Frontal cortex (tissue), 4 donors: Measurements from ENCODE around the gene ZBTB8B. TPM values are rescaled to one million over a fixed set of nuclear protein-coding genes. Genes with fewer than 3 reads are reported as not detected.
A peak's percentile ranks its signal among the peaks of the same experiment; 100 is the strongest.
"Not testable (repeated sequence)": the region's sequence is repeated elsewhere in the genome, so short reads cannot be mapped to it uniquely, and the experiment has no call there.

Experiments used
- DNase-seq, 2 donors: peaks; one replicate each; pipeline ENCODE4 v3.0.0; 2012; ENCODE audit warnings: low spot score in 2 of 2
- FAIRE-seq: peaks from 2 replicates; lab custom pipeline; 2012; peaks lifted over from hg19 to GRCh38; lab: Jason Lieb, UNC
- total RNA-seq: library from RNA; depleted of rRNA; stranded (reverse); fragments of >200 nt; gene quantifications from one replicate; pipeline ENCODE4 v1.2.3, GENCODE V29; 2014
- donor health status: control.
- donor health status: control.
- donor health status: control.

ZBTB8B gene
- total RNA-seq, 1 donor from 2014 or later: 15.9 TPM

DNA sequence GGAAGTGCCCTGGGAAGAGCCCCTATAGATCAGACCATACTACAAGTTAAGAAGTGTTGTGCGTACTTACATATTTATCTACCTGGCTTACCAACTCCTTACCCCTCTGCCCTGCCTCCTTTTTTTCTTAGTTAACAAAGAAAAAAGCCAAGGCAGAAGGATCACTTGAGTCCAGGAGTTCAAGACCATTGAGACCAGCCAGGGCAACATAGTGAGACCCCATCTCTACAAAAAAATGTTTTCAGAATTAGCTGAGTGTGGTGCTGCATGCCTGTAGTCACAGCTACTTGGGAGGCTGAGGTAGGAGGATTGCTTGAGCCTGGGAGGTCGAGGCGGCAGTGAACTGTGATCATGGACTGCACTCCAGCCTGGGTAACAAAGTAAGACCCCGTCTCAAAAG is 1.9 kb downstream of the ZBTB8B start:
- DNase-seq: no peak
- no peak for FAIRE-seq

DNA sequence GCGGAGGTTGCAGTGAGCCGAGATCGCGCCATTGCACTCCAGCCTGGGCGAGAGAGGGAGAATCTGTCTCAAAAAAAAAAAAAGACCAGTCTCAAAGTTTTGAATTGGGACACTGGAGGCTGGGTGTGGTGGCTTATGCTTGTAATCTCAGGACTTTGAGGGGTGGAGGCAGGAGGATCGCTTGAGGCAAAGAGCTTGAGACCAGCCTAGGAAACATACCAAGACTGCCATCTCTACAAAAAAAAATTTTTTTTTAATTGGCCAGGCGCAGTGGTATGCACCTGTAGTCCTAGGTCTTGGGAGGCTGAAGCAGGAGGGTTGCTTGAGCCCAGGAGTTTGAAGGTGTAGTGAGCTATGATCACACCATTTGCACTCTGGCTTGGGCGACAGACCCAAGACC is 3.9 kb downstream of the ZBTB8B start:
- no peak for FAIRE-seq
- DNase-seq: no peak

DNA sequence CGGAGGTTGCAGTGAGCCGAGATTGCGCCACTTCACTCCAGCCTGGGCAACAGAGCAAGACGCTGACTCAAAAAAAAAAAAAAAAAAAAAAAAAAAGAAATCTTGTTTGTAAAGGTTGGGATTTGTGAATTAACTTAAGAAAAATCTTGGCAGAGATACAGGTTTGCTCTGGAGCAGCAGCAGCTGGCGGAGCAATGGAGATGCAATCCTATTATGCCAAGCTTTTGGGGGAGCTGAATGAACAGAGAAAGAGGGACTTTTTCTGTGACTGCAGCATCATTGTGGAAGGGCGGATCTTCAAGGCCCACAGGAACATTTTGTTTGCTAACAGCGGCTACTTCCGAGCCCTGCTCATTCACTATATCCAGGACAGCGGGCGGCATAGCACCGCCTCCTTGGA is 5.6 kb downstream of the ZBTB8B start:
- DNase-seq: peak; percentile 44 to 52
- no peak for FAIRE-seq

DNA sequence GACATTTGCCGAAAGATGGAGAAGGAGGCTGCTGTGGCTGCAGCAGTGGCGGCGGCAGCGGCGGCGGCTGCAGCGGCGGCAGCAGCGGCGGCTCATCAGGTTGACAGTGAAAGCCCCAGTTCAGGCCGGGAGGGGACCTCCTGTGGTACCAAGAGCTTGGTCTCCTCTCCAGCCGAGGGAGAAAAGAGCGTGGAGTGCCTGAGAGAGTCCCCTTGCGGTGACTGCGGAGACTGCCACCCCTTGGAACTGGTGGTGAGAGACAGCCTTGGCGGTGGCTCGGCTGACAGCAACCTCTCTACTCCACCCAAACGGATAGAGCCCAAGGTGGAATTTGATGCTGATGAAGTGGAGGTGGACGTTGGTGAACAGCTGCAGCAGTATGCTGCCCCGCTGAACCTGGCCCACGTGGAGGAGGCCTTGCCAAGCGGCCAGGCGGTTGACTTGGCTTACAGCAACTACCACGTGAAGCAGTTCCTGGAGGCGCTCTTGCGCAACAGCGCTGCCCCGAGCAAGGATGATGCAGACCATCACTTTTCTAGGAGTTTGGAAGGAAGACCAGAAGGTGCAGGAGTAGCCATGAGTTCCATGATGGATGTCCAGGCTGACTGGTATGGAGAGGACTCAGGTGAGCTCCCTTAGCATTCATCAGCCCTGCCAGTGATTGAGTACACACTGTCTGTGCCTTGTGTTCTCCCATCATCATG is 6.3 kb downstream of the ZBTB8B start:
- DNase-seq: no peak

DNA sequence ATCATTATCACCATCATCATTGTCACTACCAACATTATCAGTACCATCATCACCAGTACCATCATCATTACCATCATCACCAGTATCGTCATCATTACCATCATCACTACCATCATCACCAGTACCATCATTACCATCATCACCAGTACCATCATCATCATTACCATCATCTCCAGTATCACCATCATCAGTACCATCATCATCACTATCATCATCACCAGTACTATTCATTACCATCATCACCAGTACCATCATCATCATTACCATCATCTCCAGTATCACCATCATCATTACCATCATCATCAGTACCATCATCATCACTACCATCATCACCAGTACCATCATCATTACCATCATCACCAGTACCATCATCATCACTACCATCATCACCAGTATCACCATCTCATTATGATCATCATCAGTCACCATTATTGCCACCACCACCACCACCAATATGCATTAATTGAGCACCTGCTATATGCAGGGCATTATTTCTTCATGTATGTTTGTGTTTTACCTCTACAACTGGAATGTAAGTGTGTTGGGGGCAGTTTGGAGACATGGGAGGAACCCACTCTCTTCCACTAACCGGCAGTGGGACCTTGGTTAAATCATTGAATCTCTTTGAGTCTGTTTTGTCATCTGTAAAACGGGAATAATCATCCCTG is 7.0 kb downstream of the ZBTB8B start:
- no peak for FAIRE-seq
- no peak for DNase-seq

More for the DNA sequence above, 6.3 kb downstream of the ZBTB8B start:
- FAIRE-seq: no peak

DNA sequence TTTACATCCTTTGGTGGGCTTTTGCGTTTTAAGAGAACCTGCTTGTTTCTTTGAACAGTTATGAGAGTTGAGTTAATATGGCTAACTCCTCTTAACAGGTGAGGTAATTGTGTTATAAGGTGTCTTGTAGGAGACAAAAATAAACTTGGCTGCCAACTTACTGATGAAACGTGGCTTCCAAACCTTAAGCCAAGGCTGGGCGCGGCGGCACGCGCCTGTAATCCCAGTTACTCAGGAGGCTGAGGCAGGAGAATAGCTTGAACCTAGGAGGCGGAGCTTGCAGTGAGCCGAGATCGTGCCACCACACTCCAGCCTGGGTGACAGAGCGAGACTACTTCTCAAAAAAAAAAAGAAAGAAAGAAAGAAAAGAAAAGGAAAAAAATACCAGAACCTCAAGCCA is 8.1 kb downstream of the ZBTB8B start:
- DNase-seq, FAIRE-seq: not testable (repeated sequence)

DNA sequence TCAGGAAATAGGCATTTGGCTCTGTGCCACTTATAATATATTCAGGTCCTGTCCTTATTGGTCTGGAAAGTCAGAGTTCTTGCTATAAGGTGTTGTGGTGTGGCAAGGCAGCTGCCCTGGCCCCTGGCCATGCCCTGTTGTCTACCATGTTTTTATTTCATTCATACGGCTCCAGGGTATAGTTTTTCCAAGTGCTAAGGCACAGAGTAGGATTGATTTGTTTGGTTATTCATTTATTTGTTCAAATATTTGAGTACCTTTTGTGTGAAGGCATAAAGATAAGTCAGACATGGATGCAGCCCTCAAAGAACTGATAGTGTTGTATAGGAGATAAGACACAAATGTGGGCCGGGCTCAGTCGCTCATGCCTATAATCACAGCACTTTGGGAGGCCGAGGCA is 10.1 kb downstream of the ZBTB8B start:
- FAIRE-seq: no peak
- no peak for DNase-seq

DNA sequence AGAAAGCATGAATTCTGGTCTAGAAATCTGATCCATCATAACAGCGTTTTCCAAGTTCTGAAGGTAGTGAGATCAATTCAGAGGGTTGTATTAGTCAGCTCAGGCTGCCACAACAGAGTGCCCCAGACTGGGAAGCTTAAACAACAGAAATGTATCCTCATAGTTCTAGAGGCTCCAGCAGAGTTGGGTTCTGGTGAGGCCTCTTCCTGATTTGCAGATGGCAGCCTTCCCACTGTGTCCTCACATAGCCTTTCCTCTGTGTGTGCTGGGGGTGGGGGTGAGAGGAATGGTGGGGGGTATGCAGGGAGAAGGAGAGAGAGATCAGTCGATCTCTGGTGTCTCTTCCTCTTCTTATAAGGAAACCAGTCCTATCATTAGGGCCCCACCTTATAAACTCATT is 15.1 kb downstream of the ZBTB8B start:
- FAIRE-seq (no peak), DNase-seq (no peak)

DNA sequence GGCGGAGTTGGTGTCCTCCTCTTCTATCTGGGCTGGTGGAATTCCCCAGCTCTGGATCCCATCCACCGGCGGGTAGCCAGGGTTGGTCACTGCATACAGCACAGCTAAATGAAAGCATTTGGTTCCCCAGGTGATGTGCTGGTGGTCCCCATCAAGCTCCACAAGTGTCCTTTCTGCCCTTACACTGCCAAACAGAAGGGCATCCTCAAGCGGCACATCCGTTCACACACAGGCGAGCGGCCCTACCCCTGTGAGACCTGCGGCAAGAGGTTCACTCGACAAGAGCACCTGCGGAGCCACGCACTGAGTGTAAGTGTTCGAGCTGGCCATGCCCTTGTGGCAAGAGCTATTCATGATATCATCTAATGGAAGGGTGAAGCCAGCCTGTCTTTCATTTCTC is 15.9 kb downstream of the ZBTB8B start:
- no peak for DNase-seq
- no peak for FAIRE-seq

DNA sequence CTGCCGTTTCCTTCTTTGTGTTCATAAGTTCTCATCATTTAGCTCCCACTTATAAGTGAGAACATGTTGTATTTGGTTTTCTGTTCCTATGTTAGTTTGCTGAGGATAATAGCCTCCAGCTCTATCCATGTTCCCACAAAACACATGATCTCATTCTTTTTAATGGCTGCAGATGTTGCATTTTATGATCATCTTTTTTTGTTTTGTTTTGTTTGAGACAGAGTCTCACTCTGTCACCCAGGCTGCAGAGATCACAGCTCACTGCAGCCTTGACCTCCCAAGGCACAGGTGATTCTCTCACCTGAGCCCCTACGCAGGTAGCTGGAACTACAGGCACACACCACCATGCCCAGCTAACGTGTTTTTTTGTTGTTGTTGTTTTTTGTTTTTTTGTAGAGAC is 16.9 kb downstream of the ZBTB8B start:
- FAIRE-seq, DNase-seq: not testable (repeated sequence)

DNA sequence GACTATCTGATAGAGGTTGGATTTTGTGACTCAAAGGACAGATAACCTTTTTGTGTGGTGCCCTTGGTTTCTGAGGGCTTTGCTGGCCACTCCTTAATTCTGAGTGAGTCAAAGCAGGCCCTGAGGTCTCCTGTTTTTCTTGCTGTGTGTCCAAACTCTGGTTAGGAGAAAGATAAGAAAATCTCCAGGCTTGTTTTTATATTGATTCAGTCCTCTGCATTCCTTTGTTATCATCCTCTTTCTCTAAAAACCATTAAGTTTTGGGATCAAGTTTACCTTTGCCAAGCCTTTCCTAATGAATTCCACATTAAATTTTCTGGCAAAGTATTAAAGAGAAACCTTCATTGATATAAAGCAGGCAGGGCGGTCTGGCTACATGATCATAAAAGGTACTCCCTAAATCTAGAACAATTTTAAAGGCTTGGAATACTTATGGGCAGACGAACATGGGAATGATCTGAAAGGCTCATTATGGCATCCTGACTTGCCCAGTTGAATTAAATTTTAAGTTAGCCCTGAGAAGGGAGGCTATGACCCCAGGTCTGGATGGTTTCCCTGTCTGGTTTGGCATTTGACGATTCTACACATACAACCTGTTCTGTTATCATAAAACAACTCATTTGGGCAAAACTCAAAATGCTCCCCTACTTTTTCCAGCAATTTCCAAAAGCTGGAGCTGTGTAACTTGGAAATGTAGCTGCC is 20.8 kb downstream of the ZBTB8B start:
- DNase-seq (no peak), FAIRE-seq (no peak)

DNA sequence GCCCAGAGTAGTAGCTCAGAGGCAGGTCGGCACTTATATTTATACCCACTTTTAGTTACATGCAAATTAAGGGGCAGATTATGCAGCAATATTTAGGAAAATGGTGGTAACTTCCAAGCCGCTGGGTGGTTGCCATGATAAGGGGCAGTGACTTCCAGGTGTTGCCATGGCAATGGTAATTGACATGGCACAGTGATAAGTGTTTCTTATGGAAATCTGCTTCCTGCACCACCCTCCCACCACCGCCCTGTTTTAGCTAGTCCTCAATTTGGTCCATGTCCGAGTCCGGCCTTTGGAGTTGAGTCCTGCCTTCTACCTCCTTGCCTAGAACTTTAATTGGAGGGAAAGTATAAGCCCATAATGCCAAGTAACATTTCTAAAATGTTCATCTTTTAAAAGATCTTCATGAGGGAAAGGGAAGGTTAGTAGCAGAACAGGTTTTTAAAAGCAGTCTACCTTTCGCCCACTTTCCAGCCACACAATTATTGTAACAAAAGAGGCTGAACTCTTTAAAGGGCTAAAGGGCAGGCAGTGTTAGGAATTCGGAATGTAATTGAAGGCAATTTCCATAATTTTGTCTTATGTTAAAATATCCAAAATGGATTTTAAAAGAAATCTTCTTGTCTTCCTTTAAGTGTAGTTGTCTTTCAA is 21.7 kb downstream of the ZBTB8B start:
- DNase-seq (no peak), FAIRE-seq (no peak)

DNA sequence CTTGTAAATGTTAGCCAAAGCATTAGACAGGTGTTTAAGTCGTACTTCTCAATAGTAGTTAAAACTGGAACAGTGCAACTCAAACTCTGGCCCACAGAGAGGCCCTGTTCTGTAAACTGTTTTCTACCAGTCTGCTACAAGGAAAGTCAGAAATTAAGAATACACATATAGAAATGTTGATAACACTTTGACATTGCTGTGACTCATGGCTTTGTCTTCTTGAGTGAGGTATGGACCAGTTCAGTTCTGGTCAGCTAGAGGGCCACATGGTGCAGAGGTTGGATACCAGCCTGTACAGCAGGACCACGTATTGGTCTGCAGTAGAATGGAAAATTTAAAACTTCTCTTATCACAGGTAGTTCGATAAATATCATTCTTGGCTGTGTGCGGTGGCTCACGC is 22.3 kb downstream of the ZBTB8B start:
- FAIRE-seq (no peak), DNase-seq (no peak)

DNA sequence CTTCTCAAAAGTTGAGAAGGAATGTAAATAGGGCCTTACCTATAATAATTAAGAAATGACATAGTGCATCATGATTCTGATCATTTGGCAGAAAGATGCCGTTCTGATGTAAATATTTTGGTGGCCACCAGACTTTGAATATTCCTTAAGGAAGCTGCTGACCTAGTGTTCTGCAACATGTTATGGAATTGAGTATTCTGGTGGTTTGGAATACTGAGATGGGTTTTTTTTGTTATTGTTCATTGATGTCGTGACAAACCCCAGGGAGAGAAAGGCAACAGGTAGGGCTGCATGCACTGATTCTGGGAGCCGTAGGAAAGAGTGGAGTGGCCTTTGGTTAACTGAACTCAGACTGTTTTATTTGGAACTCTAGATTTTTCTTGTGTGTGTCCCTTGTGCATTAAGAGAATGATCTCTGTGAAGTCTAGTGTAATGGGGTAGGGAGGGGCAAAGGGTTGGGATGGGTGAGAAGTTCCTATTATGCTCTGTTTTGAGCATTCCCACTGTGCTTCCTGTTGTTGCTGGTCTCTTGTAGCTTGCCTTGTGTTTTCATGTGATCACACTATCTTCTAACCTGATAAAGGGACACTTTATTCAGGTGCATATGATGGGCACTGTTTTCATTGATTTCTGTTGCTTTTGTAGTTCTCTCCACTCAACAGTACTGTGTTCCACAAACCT is 25.0 kb downstream of the ZBTB8B start:
- no peak for FAIRE-seq

DNA sequence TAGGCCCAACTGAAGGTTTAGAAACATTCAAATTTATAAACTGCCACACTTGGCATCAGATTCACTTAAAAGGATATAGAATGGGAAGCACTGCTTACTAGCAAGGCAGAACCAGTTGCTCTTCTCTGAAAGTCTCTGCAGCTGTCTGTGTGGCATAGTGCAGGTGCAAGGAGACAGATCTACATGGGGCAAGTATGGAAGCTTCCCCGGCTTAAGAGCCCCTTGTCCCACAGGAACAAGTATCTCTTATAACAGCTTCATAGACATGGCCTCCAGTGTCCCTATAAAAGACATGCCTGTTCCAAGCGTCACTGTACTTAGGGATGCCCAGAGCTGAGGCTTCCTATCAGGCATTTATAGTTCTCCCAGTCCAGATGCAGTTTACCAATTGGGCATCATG is 26.5 kb downstream of the ZBTB8B start:
- FAIRE-seq (no peak), DNase-seq (no peak)

More for the DNA sequence above, 25.0 kb downstream of the ZBTB8B start:
- no peak for DNase-seq

DNA sequence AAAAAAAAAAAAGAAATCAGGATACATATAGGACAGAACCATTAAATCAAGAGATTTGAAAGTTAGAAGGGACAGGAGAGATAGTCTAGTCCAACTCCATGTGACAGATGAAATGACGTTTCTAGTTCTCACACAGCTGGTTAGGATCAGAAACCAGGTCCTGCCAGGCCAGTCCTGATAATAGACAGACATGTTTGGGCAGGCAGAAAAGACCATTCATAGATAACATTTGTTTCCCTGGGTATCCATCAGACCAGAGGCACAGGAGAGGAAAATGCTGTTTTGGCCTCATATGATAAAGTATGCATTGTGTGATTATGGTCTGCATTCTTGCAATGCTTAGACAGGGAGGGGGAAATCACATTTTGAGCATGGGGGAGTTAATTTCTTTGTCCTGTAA is 29.3 kb downstream of the ZBTB8B start:
- no peak for FAIRE-seq
- no peak for DNase-seq

DNA sequence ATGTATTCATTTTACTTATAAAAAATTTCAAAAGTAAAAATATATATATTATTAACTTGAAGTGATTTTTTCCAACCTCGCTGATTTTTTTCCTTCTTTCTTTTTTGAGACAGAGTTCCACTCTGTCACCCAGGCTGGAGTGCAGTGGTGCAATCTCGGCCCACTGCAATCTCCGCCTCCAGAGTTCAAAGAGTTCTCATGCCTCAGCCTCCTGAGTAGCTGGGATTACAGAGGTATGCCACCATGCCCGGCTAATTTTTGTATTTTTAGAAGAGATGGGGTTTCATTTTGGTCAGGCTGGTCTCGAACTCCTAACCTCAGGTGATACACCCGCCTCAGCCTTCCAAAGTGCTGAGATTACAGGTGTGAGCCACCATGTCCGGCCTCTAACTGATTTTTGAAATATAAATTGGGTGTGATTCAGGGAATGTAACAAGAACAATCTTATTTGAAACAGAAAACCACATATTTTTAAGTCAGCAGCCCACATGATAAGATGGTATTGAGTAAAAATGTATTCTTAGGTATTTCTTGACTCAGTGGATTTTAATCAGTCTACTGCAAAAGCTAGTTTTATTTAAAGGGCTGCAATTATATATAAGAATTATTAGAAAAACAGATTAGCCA is 30.0 kb downstream of the ZBTB8B start:
- DNase-seq (no peak), FAIRE-seq (no peak)

DNA sequence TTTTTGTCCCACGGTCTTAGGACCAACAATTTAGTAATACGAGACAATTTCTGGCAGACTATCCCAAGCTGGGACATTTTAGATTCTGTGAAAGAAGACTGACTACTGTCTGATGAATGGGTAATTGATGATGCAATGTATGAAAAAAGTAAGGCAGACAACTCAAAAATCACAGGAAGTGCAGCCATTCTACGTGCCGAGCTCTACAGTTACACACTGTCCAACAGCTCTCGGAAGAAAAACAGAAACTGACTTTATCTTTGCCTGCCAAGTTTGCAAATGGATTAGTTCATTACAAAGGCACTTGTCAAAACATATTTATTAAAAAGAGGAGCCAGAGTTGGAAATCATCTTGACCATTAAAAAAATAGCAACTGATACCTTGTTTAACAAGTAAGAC is 31.3 kb downstream of the ZBTB8B start:
- FAIRE-seq: no peak
- DNase-seq: no peak

DNA sequence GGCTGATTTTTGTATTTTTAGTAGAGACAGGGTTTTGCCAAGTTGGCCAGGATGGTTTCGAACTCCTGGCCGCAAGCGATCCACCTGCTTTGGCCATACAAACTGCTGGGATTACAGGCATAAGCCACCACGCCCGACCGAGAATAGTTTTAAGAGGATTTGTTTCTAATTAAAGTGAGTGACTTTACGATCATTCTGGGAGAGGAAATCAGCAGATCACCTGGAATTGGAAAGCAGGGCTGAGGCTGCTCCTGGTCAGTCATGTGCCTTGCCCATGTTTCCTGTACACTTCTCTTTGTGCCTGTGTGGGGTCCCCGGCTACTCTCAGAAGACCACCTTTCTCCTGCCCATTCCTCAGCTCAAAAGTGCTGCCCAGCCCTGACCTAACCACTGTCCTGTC is 33.9 kb downstream of the ZBTB8B start:
- DNase-seq (no peak), FAIRE-seq (no peak)
